ENCODE data around the gene CACNB2. TPM values are rescaled to one million over a fixed set of nuclear protein-coding genes. Genes with fewer than 3 reads are reported as not detected.

Gene CACNB2
- total RNA-seq, 2 donors from 2014 or later, result 1.9 to 4.6 TPM

GRCh38 chr10:18190840-18191239 is 50.6 kb downstream of the CACNB2 start:
- Mint-ChIP-seq H3K27me3 (ENCODE audit: insufficient read depth) (no peaks in the 10 kb centered on the region), H3K36me3 (ENCODE audit: low read depth) (no peaks in the 10 kb centered on the region), H3K4me1 (no peaks in the 10 kb centered on the region), H3K9me3 (no peaks in the 10 kb centered on the region), H3K4me3 (no peak overlapping the region), H3K27ac (no peak overlapping the region)
- Histone ChIP-seq H3K27ac (ENCODE audit: low read depth, low read length) (no peak overlapping the region), H3K4me1 (ENCODE audit: control insufficient read depth, insufficient read depth, low read length) (no peaks in the 10 kb centered on the region), H3K36me3 (ENCODE audit: control insufficient read depth, insufficient read depth, low read length) (no peaks in the 10 kb centered on the region), H3K4me3 (ENCODE audit: low read length) (no peak overlapping the region), H3K9ac (ENCODE audit: extremely low read depth, low read length, poor library complexity, severe bottlenecking) (no peak overlapping the region), H3K27me3 (ENCODE audit: control insufficient read depth, insufficient read depth, low read length, poor library complexity, severe bottlenecking) (no peaks in the 10 kb centered on the region), H3K9me3 (ENCODE audit: control insufficient read depth, low read length) (no peaks in the 10 kb centered on the region)
- DNase-seq, result no peak
- 89 to 96% methylated on average over 4 of the region's 4 CpGs for WGBS, 2 experiments (ENCODE audit: insufficient coverage in 1 of 2, insufficient read length in 1 of 2)
- TF ChIP-seq CTCF (conservative IDR thresholded peaks at IDR 0.05), result no peak

- Histone ChIP-seq H3K27ac (ENCODE audit: low read depth, low read length) (no peak overlapping the region), H3K9ac (ENCODE audit: extremely low read depth, low read length, poor library complexity, severe bottlenecking) (no peak overlapping the region), H3K4me1 (ENCODE audit: control insufficient read depth, insufficient read depth, low read length) (no peaks in the 10 kb centered on the region), H3K9me3 (ENCODE audit: control insufficient read depth, low read length) (no peaks in the 10 kb centered on the region), H3K4me3 (ENCODE audit: low read length) (no peak overlapping the region), H3K36me3 (ENCODE audit: control insufficient read depth, insufficient read depth, low read length) (no peaks in the 10 kb centered on the region), H3K27me3 (ENCODE audit: control insufficient read depth, insufficient read depth, low read length, poor library complexity, severe bottlenecking) (no peaks in the 10 kb centered on the region)
- no peak overlapping the region for H3K4me3 Mint-ChIP-seq
- no peak overlapping the region for H3K27ac Mint-ChIP-seq
- H3K36me3 Mint-ChIP-seq (ENCODE audit: low read depth), result no peaks in the 10 kb centered on the region
- WGBS, 2 experiments (ENCODE audit: insufficient coverage in 1 of 2, insufficient read length in 1 of 2), result 92 to 100% methylated on average over 2 of the region's 2 CpGs
- DNase-seq, result no peak
- no peaks in the 10 kb centered on the region for H3K9me3 Mint-ChIP-seq
- peaks cover 6% of the 10 kb centered on the region for H3K4me1 Mint-ChIP-seq
- no peak for TF ChIP-seq CTCF (conservative IDR thresholded peaks at IDR 0.05)
- H3K27me3 Mint-ChIP-seq (ENCODE audit: insufficient read depth), result no peaks in the 10 kb centered on the region
Measured at GRCh38 chr10:18194634-18195033, 54.4 kb downstream of the CACNB2 start.

- no peak overlapping the region for H3K27ac Mint-ChIP-seq
Measured at GRCh38 chr10:18195060-18195799, 55.0 kb downstream of the CACNB2 start.

More at GRCh38 chr10:18195060-18195799, 55.0 kb downstream of the CACNB2 start:
- Histone ChIP-seq H3K4me3 (ENCODE audit: low read length) (no peak overlapping the region), H3K27me3 (ENCODE audit: control insufficient read depth, insufficient read depth, low read length, poor library complexity, severe bottlenecking) (no peaks in the 10 kb centered on the region), H3K36me3 (ENCODE audit: control insufficient read depth, insufficient read depth, low read length) (no peaks in the 10 kb centered on the region), H3K9ac (ENCODE audit: extremely low read depth, low read length, poor library complexity, severe bottlenecking) (no peak overlapping the region), H3K4me1 (ENCODE audit: control insufficient read depth, insufficient read depth, low read length) (no peaks in the 10 kb centered on the region), H3K27ac (ENCODE audit: low read depth, low read length) (no peak overlapping the region), H3K9me3 (ENCODE audit: control insufficient read depth, low read length) (no peaks in the 10 kb centered on the region)
- Mint-ChIP-seq H3K36me3 (ENCODE audit: low read depth) (no peaks in the 10 kb centered on the region), H3K4me3 (no peak overlapping the region), H3K4me1 (peaks cover 6% of the 10 kb centered on the region), H3K27me3 (ENCODE audit: insufficient read depth) (no peaks in the 10 kb centered on the region), H3K9me3 (no peaks in the 10 kb centered on the region)
- no peak for TF ChIP-seq CTCF (conservative IDR thresholded peaks at IDR 0.05)
- DNase-seq, result no peak
- WGBS, 2 experiments (ENCODE audit: insufficient coverage in 1 of 2, insufficient read length in 1 of 2), result 88 to 94% methylated on average over 8 to 10 of the region's 10 CpGs

Data from endodermal cell (in vitro differentiated cells).